ENCODE results near the gene GPNMB. TPM values are rescaled to one million over a fixed set of nuclear protein-coding genes. Genes with fewer than 3 reads are reported as not detected.

Gene GPNMB
- total and polyA plus RNA-seq, 2 of the 13 experiments (the other 11 are each of a cell fraction or from before 2014, with no cell fraction given) = 1.1 to 1.6 TPM

DNA sequence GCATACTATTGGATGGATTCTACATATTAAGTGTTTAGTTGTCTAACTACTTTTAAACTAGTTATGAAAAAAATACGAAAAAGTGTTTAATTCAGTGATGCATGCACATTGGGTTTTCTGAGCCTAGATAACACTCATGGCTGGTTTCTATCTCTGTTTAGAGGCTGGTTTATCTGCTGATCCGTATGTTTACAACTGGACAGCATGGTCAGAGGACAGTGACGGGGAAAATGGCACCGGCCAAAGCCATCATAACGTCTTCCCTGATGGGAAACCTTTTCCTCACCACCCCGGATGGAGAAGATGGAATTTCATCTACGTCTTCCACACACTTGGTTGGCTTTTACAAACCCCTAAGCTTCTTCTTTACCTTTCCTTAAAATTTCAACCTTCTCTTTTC, 10.2 kb downstream of the GPNMB start (continued):
- TF ChIP-seq, protein P1, sequence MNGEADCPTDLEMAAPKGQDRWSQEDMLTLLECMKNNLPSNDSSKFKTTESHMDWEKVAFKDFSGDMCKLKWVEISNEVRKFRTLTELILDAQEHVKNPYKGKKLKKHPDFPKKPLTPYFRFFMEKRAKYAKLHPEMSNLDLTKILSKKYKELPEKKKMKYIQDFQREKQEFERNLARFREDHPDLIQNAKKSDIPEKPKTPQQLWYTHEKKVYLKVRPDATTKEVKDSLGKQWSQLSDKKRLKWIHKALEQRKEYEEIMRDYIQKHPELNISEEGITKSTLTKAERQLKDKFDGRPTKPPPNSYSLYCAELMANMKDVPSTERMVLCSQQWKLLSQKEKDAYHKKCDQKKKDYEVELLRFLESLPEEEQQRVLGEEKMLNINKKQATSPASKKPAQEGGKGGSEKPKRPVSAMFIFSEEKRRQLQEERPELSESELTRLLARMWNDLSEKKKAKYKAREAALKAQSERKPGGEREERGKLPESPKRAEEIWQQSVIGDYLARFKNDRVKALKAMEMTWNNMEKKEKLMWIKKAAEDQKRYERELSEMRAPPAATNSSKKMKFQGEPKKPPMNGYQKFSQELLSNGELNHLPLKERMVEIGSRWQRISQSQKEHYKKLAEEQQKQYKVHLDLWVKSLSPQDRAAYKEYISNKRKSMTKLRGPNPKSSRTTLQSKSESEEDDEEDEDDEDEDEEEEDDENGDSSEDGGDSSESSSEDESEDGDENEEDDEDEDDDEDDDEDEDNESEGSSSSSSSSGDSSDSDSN (CRISPR knock-in tag; IDR thresholded peaks at IDR 0.05) = no peak
- no peak for TF ChIP-seq MED13 (CRISPR knock-in tag; IDR thresholded peaks at IDR 0.05)
- no peak for TF ChIP-seq RCOR2 (CRISPR knock-in tag; IDR thresholded peaks at IDR 0.05)

DNA sequence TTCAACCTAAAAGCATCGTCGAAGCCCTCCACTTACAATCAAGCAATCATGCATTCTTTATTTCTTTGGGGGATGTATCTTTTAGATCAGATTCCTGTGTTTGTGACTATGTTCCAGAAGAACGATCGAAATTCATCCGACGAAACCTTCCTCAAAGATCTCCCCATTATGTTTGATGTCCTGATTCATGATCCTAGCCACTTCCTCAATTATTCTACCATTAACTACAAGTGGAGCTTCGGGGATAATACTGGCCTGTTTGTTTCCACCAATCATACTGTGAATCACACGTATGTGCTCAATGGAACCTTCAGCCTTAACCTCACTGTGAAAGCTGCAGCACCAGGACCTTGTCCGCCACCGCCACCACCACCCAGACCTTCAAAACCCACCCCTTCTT, 13.8 kb downstream of the GPNMB start:
- Histone ChIP-seq H3K9ac (ENCODE audit: insufficient read depth, low read depth, low read length) (no peak overlapping the region), H3K27me3 (ENCODE audit: control insufficient read depth in 1 of 2, insufficient read depth in 2 of 2, low read length in 2 of 2) (peaks cover 3 to 20% of the 10 kb centered on the region in 2 experiments; a peak in 3 of 5 replicates), H3K4me1 (ENCODE audit: insufficient read depth, low read length) (no peaks in the 10 kb centered on the region), H4K20me1 (ENCODE audit: insufficient read depth, low read length) (no peaks in the 10 kb centered on the region), H3K27ac (ENCODE audit: extremely low read length, insufficient read depth, low read length) (no peak overlapping the region), H3K9me3 (ENCODE audit: low read length) (no peaks in the 10 kb centered on the region), H3K36me3 (replicated peaks in 1 of 2; ENCODE audit: control insufficient read depth in 1 of 2, insufficient read depth in 2 of 2, low read length in 2 of 2) (no peaks in the 10 kb centered on the region), H3K4me3 (replicated peaks in 1 of 3; ENCODE audit: insufficient read depth in 1 of 3, low read depth in 2 of 3, low read length in 3 of 3) (no peak overlapping the region), H3K79me2 (ENCODE audit: insufficient read depth, low read length) (no peaks in the 10 kb centered on the region), H2AFZ (ENCODE audit: low read length) (no peak overlapping the region), H3K4me2 (ENCODE audit: low read depth, low read length) (no peak overlapping the region)
- ChIA-PET CTCF (ENCODE audit: low intra/inter-chr PET ratio, low total read pairs) (no interaction called here), POLR2A (no interaction called here)
- FAIRE-seq (no peak), ATAC-seq (no peak), DNase-seq (ENCODE audit: low spot score) (no peak)
- in situ Hi-C loops (cut with HindIII; ENCODE audit: extremely low pct_ligation_motif_present, low pct_unique_long_range_greater_than_20kb) (loop anchor here (25.0 kb wide), 1 partner anchor 452 kb away; the partner anchor contains the start of gene STK31), intact Hi-C loops (cut with micrococcal nuclease; ENCODE audit: unreplicated experiment) (loop anchor here (2.0 to 10.0 kb wide), 2 partner anchors 76 to 156 kb away; partner anchors contain the start of gene KLHL7)
- WGBS (ENCODE audit: low lambda C conversion rate) = 52% methylated on average over 10 of the region's 10 CpGs
- BruUV-seq (replicated peaks) = no TSS peak
- TF ChIP-seq, protein P2, sequence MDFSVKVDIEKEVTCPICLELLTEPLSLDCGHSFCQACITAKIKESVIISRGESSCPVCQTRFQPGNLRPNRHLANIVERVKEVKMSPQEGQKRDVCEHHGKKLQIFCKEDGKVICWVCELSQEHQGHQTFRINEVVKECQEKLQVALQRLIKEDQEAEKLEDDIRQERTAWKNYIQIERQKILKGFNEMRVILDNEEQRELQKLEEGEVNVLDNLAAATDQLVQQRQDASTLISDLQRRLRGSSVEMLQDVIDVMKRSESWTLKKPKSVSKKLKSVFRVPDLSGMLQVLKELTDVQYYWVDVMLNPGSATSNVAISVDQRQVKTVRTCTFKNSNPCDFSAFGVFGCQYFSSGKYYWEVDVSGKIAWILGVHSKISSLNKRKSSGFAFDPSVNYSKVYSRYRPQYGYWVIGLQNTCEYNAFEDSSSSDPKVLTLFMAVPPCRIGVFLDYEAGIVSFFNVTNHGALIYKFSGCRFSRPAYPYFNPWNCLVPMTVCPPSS (IDR thresholded peaks at IDR 0.05) = no peak
- TF ChIP-seq ZNF572 (CRISPR knock-in tag; IDR thresholded peaks at IDR 0.05) = no peak
- no peak for TF ChIP-seq HNRNPUL1 (IDR thresholded peaks at IDR 0.05; ENCODE audit: low read depth, low read length)
- no peak for TF ChIP-seq ATRX (CRISPR knock-in tag; IDR thresholded peaks at IDR 0.05; ENCODE audit: borderline replicate concordance)
- TF ChIP-seq MEIS2 (CRISPR knock-in tag; IDR thresholded peaks at IDR 0.05) = no peak
- TF ChIP-seq ZNF777 (CRISPR knock-in tag; IDR thresholded peaks at IDR 0.05) = no peak
- TF ChIP-seq, protein P3, sequence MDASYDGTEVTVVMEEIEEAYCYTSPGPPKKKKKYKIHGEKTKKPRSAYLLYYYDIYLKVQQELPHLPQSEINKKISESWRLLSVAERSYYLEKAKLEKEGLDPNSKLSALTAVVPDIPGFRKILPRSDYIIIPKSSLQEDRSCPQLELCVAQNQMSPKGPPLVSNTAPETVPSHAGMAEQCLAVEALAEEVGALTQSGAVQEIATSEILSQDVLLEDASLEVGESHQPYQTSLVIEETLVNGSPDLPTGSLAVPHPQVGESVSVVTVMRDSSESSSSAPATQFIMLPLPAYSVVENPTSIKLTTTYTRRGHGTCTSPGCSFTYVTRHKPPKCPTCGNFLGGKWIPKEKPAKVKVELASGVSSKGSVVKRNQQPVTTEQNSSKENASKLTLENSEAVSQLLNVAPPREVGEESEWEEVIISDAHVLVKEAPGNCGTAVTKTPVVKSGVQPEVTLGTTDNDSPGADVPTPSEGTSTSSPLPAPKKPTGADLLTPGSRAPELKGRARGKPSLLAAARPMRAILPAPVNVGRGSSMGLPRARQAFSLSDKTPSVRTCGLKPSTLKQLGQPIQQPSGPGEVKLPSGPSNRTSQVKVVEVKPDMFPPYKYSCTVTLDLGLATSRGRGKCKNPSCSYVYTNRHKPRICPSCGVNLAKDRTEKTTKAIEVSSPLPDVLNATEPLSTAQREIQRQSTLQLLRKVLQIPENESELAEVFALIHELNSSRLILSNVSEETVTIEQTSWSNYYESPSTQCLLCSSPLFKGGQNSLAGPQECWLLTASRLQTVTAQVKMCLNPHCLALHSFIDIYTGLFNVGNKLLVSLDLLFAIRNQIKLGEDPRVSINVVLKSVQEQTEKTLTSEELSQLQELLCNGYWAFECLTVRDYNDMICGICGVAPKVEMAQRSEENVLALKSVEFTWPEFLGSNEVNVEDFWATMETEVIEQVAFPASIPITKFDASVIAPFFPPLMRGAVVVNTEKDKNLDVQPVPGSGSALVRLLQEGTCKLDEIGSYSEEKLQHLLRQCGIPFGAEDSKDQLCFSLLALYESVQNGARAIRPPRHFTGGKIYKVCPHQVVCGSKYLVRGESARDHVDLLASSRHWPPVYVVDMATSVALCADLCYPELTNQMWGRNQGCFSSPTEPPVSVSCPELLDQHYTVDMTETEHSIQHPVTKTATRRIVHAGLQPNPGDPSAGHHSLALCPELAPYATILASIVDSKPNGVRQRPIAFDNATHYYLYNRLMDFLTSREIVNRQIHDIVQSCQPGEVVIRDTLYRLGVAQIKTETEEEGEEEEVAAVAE (CRISPR knock-in tag; IDR thresholded peaks at IDR 0.05; ENCODE audit: borderline replicate concordance) = no peak
- TF ChIP-seq ZNF816 (CRISPR knock-in tag; IDR thresholded peaks at IDR 0.05; ENCODE audit: borderline replicate concordance) = no peak
- no peak for TF ChIP-seq ATF1 (CRISPR knock-in tag; IDR thresholded peaks at IDR 0.05)
- no peak for TF ChIP-seq TAF1 (CRISPR knock-in tag; IDR thresholded peaks at IDR 0.05)
- no peak for TF ChIP-seq ZNF337 (CRISPR knock-in tag; IDR thresholded peaks at IDR 0.05; ENCODE audit: borderline replicate concordance, low read depth)
- TF ChIP-seq DMAP1 (CRISPR knock-in tag; IDR thresholded peaks at IDR 0.05) = no peak
- TF ChIP-seq GATA4 (IDR thresholded peaks at IDR 0.05; ENCODE audit: borderline replicate concordance, low read depth) = no peak
- no peak for TF ChIP-seq ZNF207 (IDR thresholded peaks at IDR 0.05; ENCODE audit: borderline replicate concordance)
- TF ChIP-seq ZNF546 (CRISPR knock-in tag; conservative IDR thresholded peaks at IDR 0.05) = no peak

Measured in HepG2 (cell line).